Left ventricle myocardium inferior (tissue), 1 donor: ENCODE measurements around the gene BMP6. TPM values are rescaled to one million over a fixed set of nuclear protein-coding genes. Genes with fewer than 3 reads are reported as not detected.

ENCODE experiments used
- DNase-seq: peaks from one replicate; pipeline ENCODE4 v3.0.0-alpha.2; 2020
- H3K27ac ChIP-seq: fragments of 200-600 bp; replicated peaks from 2 replicates; pipeline ENCODE4 v1.8.0; 2021
- H3K27me3 ChIP-seq: fragments of 200-600 bp; 2 replicates; pipeline ENCODE4 v1.8.0; 2021; ENCODE audit warnings: low read depth
- H3K36me3 ChIP-seq: fragments of 200-600 bp; 2 replicates; pipeline ENCODE4 v1.8.0; 2021
- H3K4me1 ChIP-seq: fragments of 200-600 bp; 2 replicates; pipeline ENCODE4 v1.8.0; 2021
- H3K4me3 ChIP-seq: fragments of 200-600 bp; 2 replicates; pipeline ENCODE4 v1.8.0; 2021; ENCODE audit warnings: mild to moderate bottlenecking, moderate library complexity
- H3K9me3 ChIP-seq: fragments of 200-600 bp; replicated peaks from 2 replicates; pipeline ENCODE4 v1.8.0; 2021
- intact Hi-C: fragments of 100-400 bp; cut with micrococcal nuclease; formaldehyde crosslinking; loops from one replicate; pipeline ENCODE4 v1.11.0; 2022
- total RNA-seq: library from RNA; stranded (reverse); fragmentation: NEBNext Ultra II Directional; extraction: Animal tissue kit (Norgen Biotek cat#: 25700); gene quantifications from one replicate; pipeline ENCODE4 v1.2.1, GENCODE V29; 2021
- TF ChIP-seq, protein P1 (sequence below): fragments of 200-600 bp; IDR thresholded peaks from 2 replicates; pipeline ENCODE4 v1.8.0; 2021; ENCODE audit warnings: antibody characterized with exemption, mild to moderate bottlenecking, borderline replicate concordance
- donor health status: DM: no; HTN: yes; CAD: no; lungs with severe emphysema.

Gene BMP6
- total RNA-seq, 1 donor from 2014 or later, result 5.2 TPM

DNA sequence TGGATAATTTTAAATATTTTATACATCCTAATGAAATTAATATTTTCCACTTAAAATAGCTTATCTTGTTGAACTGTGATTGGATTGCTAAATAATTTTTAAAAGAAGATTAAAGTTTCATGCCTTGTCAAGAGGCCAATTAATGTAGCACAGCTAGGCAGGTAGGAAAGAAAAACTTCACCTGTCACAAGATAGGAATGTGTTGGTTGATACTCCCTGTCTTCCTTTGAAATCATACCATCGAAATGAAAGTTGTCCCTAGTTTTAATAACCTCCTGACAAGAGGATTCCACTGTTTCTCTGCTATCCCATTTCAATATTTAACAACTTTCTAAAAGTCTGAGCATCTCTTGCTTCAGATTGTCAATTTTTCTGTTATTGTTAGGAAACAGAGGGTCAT, 80.8 kb downstream of the BMP6 start:
- Histone ChIP-seq H3K27me3 (peaks cover 6% of the 10 kb centered on the region), H3K9me3 (no peaks in the 10 kb centered on the region), H3K4me1 (peaks cover 10% of the 10 kb centered on the region), H3K36me3 (no peaks in the 10 kb centered on the region), H3K27ac (no peak overlapping the region), H3K4me3 (no peak overlapping the region)
- TF ChIP-seq, protein P1, sequence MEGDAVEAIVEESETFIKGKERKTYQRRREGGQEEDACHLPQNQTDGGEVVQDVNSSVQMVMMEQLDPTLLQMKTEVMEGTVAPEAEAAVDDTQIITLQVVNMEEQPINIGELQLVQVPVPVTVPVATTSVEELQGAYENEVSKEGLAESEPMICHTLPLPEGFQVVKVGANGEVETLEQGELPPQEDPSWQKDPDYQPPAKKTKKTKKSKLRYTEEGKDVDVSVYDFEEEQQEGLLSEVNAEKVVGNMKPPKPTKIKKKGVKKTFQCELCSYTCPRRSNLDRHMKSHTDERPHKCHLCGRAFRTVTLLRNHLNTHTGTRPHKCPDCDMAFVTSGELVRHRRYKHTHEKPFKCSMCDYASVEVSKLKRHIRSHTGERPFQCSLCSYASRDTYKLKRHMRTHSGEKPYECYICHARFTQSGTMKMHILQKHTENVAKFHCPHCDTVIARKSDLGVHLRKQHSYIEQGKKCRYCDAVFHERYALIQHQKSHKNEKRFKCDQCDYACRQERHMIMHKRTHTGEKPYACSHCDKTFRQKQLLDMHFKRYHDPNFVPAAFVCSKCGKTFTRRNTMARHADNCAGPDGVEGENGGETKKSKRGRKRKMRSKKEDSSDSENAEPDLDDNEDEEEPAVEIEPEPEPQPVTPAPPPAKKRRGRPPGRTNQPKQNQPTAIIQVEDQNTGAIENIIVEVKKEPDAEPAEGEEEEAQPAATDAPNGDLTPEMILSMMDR, result no peak
- no peak for DNase-seq
- intact Hi-C loops, result no loop called here

DNA sequence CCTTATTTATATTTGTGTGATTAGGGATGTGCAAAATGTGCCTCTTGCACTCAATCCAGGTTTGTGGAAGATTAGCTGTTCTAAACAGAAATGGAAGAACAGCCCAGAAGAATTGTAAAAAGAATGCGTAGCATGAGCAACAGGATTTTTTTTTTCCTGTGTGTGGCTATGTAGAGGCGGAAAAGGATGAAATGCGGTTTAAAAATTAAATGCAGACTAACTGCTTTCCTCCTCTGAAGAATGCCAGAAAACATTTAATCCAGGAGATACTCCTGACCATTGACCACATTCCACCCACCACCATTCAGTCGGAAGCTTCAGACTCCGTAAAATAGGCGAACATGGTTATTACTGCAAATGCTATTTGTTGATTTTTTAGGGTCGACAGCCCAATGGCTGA, 83.4 kb downstream of the BMP6 start:
- TF ChIP-seq, protein P1, result no peak
- Histone ChIP-seq H3K4me1 (peaks cover 10% of the 10 kb centered on the region), H3K36me3 (no peaks in the 10 kb centered on the region), H3K27ac (no peak overlapping the region), H3K4me3 (no peak overlapping the region), H3K9me3 (no peaks in the 10 kb centered on the region), H3K27me3 (peaks cover 6% of the 10 kb centered on the region)
- intact Hi-C loops, result no loop called here
- no peak for DNase-seq

- Histone ChIP-seq H3K36me3 (no peaks in the 10 kb centered on the region), H3K27ac (no peak overlapping the region)
- TF ChIP-seq, protein P1, result no peak
Measured at GRCh38 chr6:7811441-7811840, 85.5 kb downstream of the BMP6 start.

DNA sequence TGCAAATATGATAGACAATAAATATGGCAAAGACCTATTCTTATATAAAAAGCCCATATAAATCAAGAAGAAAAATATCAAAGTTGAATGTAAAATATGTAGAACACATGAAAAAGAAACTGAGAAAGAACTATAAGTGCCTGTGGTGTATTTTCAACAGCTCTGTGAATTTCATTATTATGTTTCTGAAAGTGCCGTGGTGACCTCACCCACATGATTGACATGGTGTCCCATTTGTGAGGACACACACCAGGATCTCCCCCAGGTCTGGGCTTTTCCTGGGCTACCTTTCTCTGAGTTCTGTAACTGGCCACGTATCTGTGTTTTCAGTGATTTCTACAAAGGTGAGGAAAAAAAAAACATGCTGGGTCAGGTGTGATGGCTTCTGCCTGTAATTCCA, 86.7 kb downstream of the BMP6 start:
- intact Hi-C loops, result no loop called here

More at GRCh38 chr6:7811441-7811840, 85.5 kb downstream of the BMP6 start:
- Histone ChIP-seq H3K9me3 (no peaks in the 10 kb centered on the region), H3K4me1 (peaks cover 7% of the 10 kb centered on the region), H3K4me3 (no peak overlapping the region), H3K27me3 (peaks cover 6% of the 10 kb centered on the region)
- intact Hi-C loops, result no loop called here
- DNase-seq, result no peak

GRCh38 chr6:7813193-7813592, 87.3 kb downstream of the BMP6 start:
- no peak overlapping the region for H3K27ac ChIP-seq
- no peaks in the 10 kb centered on the region for H3K36me3 ChIP-seq
- intact Hi-C loops, result no loop called here

More for the DNA sequence above, 86.7 kb downstream of the BMP6 start:
- Histone ChIP-seq H3K27ac (no peak overlapping the region), H3K4me3 (no peak overlapping the region), H3K4me1 (peaks cover 7% of the 10 kb centered on the region), H3K27me3 (peaks cover under 1% of the 10 kb centered on the region), H3K9me3 (no peaks in the 10 kb centered on the region), H3K36me3 (no peaks in the 10 kb centered on the region)
- TF ChIP-seq, protein P1, result no peak
- no peak for DNase-seq

More at GRCh38 chr6:7813193-7813592, 87.3 kb downstream of the BMP6 start:
- TF ChIP-seq, protein P1, result no peak
- Histone ChIP-seq H3K27me3 (no peaks in the 10 kb centered on the region), H3K9me3 (no peaks in the 10 kb centered on the region), H3K4me1 (peaks cover 7% of the 10 kb centered on the region), H3K4me3 (no peak overlapping the region)
- DNase-seq, result no peak
